WTC11 (cell line): ENCODE measurements around the gene PRKCE. TPM values are rescaled to one million over a fixed set of nuclear protein-coding genes. Genes with fewer than 3 reads are reported as not detected.
"Not testable (repeated sequence)": the region's sequence is repeated elsewhere in the genome, so short reads cannot be mapped to it uniquely, and the experiment has no call there.

Source experiments
- ATAC-seq: fragments of 200-7000 bp; cut with Tn5 transposase; 2 replicates; pipeline ENCODE4 v1.10.0; 2021; ENCODE audit warnings: mild to moderate bottlenecking, moderate library complexity
- CTCF ChIA-PET: fragments of 300-600 bp; sonication (Branson Sonifier 250); formaldehyde crosslinking; loops from one replicate; lab custom pipeline; 2021; ENCODE audit warnings: antibody characterized with exemption; lab: Charles Lee
- POLR2A ChIA-PET: fragments of 350-600 bp; sonication (Branson Sonifier 250); formaldehyde crosslinking; loops from one replicate; lab custom pipeline; 2021; ENCODE audit warnings: antibody characterized with exemption; lab: Charles Lee
- DNase-seq: peaks from one replicate; pipeline ENCODE4 v3.0.0; 2021; ENCODE audit warnings: low spot score
- H3K27ac Mint-ChIP-seq: 2 replicates; pipeline ENCODE4 v1.8.0; 2021; ENCODE audit warnings: mixed read lengths
- H3K27me3 Mint-ChIP-seq: 2 replicates; pipeline ENCODE4 v1.8.0; 2021; ENCODE audit warnings: low read depth, mild to moderate bottlenecking, moderate library complexity, mixed read lengths
- H3K36me3 Mint-ChIP-seq: 2 replicates; pipeline ENCODE4 v1.8.0; 2021; ENCODE audit warnings: mixed read lengths
- H3K4me1 Mint-ChIP-seq: 2 replicates; pipeline ENCODE4 v1.8.0; 2022; ENCODE audit warnings: mixed read lengths
- H3K4me3 Mint-ChIP-seq: 2 replicates; pipeline ENCODE4 v1.8.0; 2021; ENCODE audit warnings: mild to moderate bottlenecking, moderate library complexity, mixed read lengths
- H3K9me3 Mint-ChIP-seq: 2 replicates; pipeline ENCODE4 v1.8.0; 2021; ENCODE audit warnings: mixed read lengths
- AR ChIP-seq: fragments of 250-450 bp; sonication (Bioruptor Pico); IDR thresholded peaks from 2 replicates; pipeline ENCODE4 v1.9.0; 2021; ENCODE audit warnings: mild to moderate bottlenecking
- ATF2 ChIP-seq: sonication (generic); formaldehyde crosslinking; IDR thresholded peaks from 2 replicates; pipeline ENCODE4 v1.8.1; 2022; ENCODE audit warnings: low read depth, missing genetic modification reagents, borderline replicate concordance
- ELF4 ChIP-seq: sonication (generic); formaldehyde crosslinking; IDR thresholded peaks from 2 replicates; pipeline ENCODE4 v1.8.1; 2022; ENCODE audit warnings: low read depth, mild to moderate bottlenecking, moderate library complexity, missing genetic modification reagents
- ERG ChIP-seq: fragments of 250-450 bp; sonication (Bioruptor Pico); IDR thresholded peaks from 2 replicates; pipeline ENCODE4 v1.8.0; 2021; ENCODE audit warnings: mild to moderate bottlenecking
- NFATC4 ChIP-seq: fragments of 250-450 bp; sonication (Bioruptor Pico); IDR thresholded peaks from 2 replicates; pipeline ENCODE4 v1.9.0; 2021; ENCODE audit warnings: mild to moderate bottlenecking
- ZBTB43 ChIP-seq: sonication (generic); formaldehyde crosslinking; IDR thresholded peaks from 2 replicates; pipeline ENCODE4 v1.8.1; 2023; ENCODE audit warnings: mild to moderate bottlenecking, missing genetic modification reagents
- ZNF532 ChIP-seq: fragments of 250-450 bp; sonication (Bioruptor Pico); IDR thresholded peaks from 2 replicates; pipeline ENCODE4 v1.9.0; 2021; ENCODE audit warnings: mild to moderate bottlenecking, borderline replicate concordance
- total RNA-seq: library from RNA; stranded (reverse); gene quantifications from 3 replicates; pipeline ENCODE4 v1.2.3, GENCODE V29; 2021

PRKCE gene
- total RNA-seq, 1 experiment from 2014 or later = 5.8 TPM

- no peak for TF ChIP-seq ZNF532 (CRISPR knock-in tag)
- no peak for TF ChIP-seq ELF4 (CRISPR knock-in tag)
- no peak for TF ChIP-seq ZBTB43 (CRISPR knock-in tag)
These were observed 63.2 kb downstream of the PRKCE start (continued) for GRCh38 chr2:45714679-45715078.

GRCh38 chr2:45715601-45716379, 64.3 kb downstream of the PRKCE start:
- H3K36me3 Mint-ChIP-seq = no peaks in the 10 kb centered on the region
- POLR2A ChIA-PET = no interaction called here
- DNase-seq = no peak
- no peak for ATAC-seq
- TF ChIP-seq NFATC4 (no peak), AR (CRISPR knock-in tag) (no peak), ATF2 (CRISPR knock-in tag) (no peak), ZBTB43 (CRISPR knock-in tag) (no peak), ERG (CRISPR knock-in tag) (no peak)
- TF ChIP-seq, all 79 proteins: peak for 0
- no peak overlapping the region for H3K27ac Mint-ChIP-seq
- no peaks in the 10 kb centered on the region for H3K27me3 Mint-ChIP-seq
- no peaks in the 10 kb centered on the region for H3K9me3 Mint-ChIP-seq
- CTCF ChIA-PET = no interaction called here
- peaks cover 11% of the 10 kb centered on the region for H3K4me1 Mint-ChIP-seq
- H3K4me3 Mint-ChIP-seq = no peak overlapping the region

GRCh38 chr2:45716432-45716831, 65.0 kb downstream of the PRKCE start:
- DNase-seq, H3K27ac Mint-ChIP-seq, H3K4me3 Mint-ChIP-seq, POLR2A ChIA-PET, ATAC-seq, CTCF ChIA-PET, H3K9me3 Mint-ChIP-seq, H3K36me3 Mint-ChIP-seq, H3K27me3 Mint-ChIP-seq: not testable (repeated sequence)
- H3K4me1 Mint-ChIP-seq = peaks cover 11% of the 10 kb centered on the region
